ENCODE results near the gene TTC28. TPM values are rescaled to one million over a fixed set of nuclear protein-coding genes. Genes with fewer than 3 reads are reported as not detected.
"Not testable (repeated sequence)": the region's sequence is repeated elsewhere in the genome, so short reads cannot be mapped to it uniquely, and the experiment has no call there.

The TTC28 gene
- total RNA-seq, 1 experiment from 2014 or later = not detected

DNA sequence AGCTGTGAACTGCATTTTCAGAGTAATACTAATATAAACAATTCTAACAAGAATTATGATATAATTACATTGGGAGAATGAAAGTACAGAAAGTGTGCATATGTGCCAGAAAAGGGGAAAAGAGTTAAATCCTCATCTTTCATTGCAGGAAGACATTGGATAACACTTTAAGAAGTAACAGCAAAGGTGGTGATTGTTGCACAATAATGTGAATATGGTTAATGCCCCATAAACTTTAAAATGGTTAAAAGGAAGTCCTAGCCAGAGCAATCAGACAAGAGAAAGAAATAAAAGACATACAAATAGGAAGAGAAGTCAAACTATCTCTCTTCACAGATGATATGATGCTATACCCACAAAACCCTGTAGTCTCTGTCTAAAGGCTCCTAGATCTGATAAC is 111.5 kb downstream of the TTC28 start:
- Mint-ChIP-seq H3K27me3 (ENCODE audit: insufficient read depth, unreplicated experiment) (peaks cover 20% of the 10 kb centered on the region), H3K9me3 (ENCODE audit: unreplicated experiment) (no peaks in the 10 kb centered on the region), H3K36me3 (ENCODE audit: insufficient read depth, unreplicated experiment) (no peaks in the 10 kb centered on the region), H3K4me1 (ENCODE audit: insufficient read depth, unreplicated experiment) (no peaks in the 10 kb centered on the region), H3K27ac (ENCODE audit: low read depth, unreplicated experiment) (no peak overlapping the region), H3K4me3 (ENCODE audit: unreplicated experiment) (no peak overlapping the region)
- DNase-seq (ENCODE audit: unreplicated experiment) = no peak
- BruUV-seq (replicated peaks) = no TSS peak
- intact Hi-C loops (cut with micrococcal nuclease) = no loop called here
- CTCF ChIA-PET = no interaction called here
- TF ChIP-seq, protein P1, sequence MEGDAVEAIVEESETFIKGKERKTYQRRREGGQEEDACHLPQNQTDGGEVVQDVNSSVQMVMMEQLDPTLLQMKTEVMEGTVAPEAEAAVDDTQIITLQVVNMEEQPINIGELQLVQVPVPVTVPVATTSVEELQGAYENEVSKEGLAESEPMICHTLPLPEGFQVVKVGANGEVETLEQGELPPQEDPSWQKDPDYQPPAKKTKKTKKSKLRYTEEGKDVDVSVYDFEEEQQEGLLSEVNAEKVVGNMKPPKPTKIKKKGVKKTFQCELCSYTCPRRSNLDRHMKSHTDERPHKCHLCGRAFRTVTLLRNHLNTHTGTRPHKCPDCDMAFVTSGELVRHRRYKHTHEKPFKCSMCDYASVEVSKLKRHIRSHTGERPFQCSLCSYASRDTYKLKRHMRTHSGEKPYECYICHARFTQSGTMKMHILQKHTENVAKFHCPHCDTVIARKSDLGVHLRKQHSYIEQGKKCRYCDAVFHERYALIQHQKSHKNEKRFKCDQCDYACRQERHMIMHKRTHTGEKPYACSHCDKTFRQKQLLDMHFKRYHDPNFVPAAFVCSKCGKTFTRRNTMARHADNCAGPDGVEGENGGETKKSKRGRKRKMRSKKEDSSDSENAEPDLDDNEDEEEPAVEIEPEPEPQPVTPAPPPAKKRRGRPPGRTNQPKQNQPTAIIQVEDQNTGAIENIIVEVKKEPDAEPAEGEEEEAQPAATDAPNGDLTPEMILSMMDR (IDR thresholded peaks at IDR 0.05; ENCODE audit: unreplicated experiment) = no peak
- POLR2A ChIA-PET = no interaction called here

DNA sequence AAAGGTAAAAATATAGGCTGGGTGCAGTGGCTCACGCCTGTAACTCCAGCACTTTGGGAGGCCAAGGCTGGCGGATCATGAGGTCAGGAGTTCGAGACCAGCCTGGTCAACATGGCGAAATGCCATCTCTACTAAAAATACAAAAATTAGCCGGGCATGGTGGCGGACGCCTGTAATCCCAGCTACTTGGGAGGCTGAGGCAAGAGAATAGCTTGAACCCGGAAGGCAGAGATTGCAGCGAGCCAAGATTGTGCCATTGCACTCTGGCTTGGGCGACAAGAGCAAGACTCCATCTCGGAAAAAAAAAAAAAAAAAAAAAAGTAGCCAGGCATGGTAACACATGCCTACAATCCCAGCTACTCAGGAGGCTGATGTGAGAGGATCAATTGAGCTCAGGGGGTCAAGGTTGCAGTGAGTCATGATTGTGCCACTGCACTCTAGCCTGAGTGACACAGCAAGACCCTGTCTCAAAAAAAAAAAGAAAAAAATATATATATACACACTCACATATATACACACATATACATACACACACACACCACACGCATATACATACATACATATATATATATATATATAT is 112.6 kb downstream of the TTC28 start:
- intact Hi-C loops (cut with micrococcal nuclease); H3K27ac Mint-ChIP-seq (ENCODE audit: low read depth, unreplicated experiment); H3K9me3 Mint-ChIP-seq (ENCODE audit: unreplicated experiment); CTCF ChIA-PET; BruUV-seq (replicated peaks); H3K36me3 Mint-ChIP-seq (ENCODE audit: insufficient read depth, unreplicated experiment); H3K4me3 Mint-ChIP-seq (ENCODE audit: unreplicated experiment); POLR2A ChIA-PET; DNase-seq (ENCODE audit: unreplicated experiment); H3K4me1 Mint-ChIP-seq (ENCODE audit: insufficient read depth, unreplicated experiment): not testable (repeated sequence)
- H3K27me3 Mint-ChIP-seq (ENCODE audit: insufficient read depth, unreplicated experiment) = peaks cover 20% of the 10 kb centered on the region

DNA sequence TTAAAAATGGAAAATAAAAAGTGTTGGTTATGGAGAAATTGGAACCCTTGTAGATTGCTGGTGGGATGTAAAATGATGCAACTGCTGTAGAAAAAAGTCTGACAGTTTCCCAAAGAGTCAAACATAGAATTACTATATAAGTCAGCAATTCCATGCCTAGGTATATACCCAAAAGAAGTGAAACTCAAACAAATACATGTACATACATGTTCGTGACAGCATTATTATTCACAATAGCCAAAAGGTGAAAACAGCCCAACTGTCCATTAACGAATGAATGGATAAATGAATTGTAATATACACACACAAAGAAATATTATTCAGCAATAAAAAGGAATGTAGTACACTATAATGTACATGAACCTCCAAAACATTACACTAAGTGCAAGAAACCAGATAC is 116.0 kb downstream of the TTC28 start:
- Mint-ChIP-seq H3K4me3 (ENCODE audit: unreplicated experiment) (no peak overlapping the region), H3K9me3 (ENCODE audit: unreplicated experiment) (no peaks in the 10 kb centered on the region), H3K4me1 (ENCODE audit: insufficient read depth, unreplicated experiment) (peaks cover 9% of the 10 kb centered on the region), H3K27me3 (ENCODE audit: insufficient read depth, unreplicated experiment) (peaks cover 3% of the 10 kb centered on the region), H3K36me3 (ENCODE audit: insufficient read depth, unreplicated experiment) (no peaks in the 10 kb centered on the region), H3K27ac (ENCODE audit: low read depth, unreplicated experiment) (no peak overlapping the region)
- ChIA-PET CTCF (no interaction called here), POLR2A (no interaction called here)
- intact Hi-C loops (cut with micrococcal nuclease) = no loop called here
- DNase-seq (ENCODE audit: unreplicated experiment) = peak; percentile 26
- TF ChIP-seq, protein P1 (IDR thresholded peaks at IDR 0.05; ENCODE audit: unreplicated experiment) = no peak
- BruUV-seq (replicated peaks) = no TSS peak

DNA sequence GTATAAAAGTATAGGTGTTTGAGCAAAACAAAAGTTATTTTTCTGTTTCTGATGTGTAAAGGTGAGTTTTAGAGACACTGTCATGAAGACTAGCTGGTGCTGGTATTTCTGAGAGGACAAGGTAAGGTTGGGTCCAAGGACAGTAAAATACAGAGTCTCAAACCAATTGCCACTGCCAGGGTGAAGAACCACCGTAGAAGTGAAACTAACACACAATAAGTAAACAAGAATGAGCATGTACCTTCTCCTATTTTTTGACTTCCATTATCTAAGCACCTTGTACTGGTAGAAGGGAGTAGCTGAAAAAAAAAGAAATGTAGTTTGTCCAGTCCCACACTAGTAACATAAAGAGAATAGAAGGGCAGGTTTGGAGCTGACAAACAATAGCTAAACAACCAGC is 117.3 kb downstream of the TTC28 start:
- H3K4me3 Mint-ChIP-seq (ENCODE audit: unreplicated experiment) = no peak overlapping the region
- TF ChIP-seq, protein P1 (IDR thresholded peaks at IDR 0.05; ENCODE audit: unreplicated experiment) = no peak
- intact Hi-C loops (cut with micrococcal nuclease) = no loop called here
- no peak for DNase-seq (ENCODE audit: unreplicated experiment)
- no peaks in the 10 kb centered on the region for H3K36me3 Mint-ChIP-seq (ENCODE audit: insufficient read depth, unreplicated experiment)
- peaks cover 7% of the 10 kb centered on the region for H3K27me3 Mint-ChIP-seq (ENCODE audit: insufficient read depth, unreplicated experiment)
- no peak overlapping the region for H3K27ac Mint-ChIP-seq (ENCODE audit: low read depth, unreplicated experiment)
- ChIA-PET POLR2A (no interaction called here), CTCF (interaction anchor here (0.5 to 0.6 kb wide), 2 partner anchors 135 to 541 kb away, joined by 4 read pairs; no protein-coding TSS in a partner anchor)
- H3K9me3 Mint-ChIP-seq (ENCODE audit: unreplicated experiment) = no peaks in the 10 kb centered on the region
- peaks cover 9% of the 10 kb centered on the region for H3K4me1 Mint-ChIP-seq (ENCODE audit: insufficient read depth, unreplicated experiment)
- no TSS peak for BruUV-seq (replicated peaks)

DNA sequence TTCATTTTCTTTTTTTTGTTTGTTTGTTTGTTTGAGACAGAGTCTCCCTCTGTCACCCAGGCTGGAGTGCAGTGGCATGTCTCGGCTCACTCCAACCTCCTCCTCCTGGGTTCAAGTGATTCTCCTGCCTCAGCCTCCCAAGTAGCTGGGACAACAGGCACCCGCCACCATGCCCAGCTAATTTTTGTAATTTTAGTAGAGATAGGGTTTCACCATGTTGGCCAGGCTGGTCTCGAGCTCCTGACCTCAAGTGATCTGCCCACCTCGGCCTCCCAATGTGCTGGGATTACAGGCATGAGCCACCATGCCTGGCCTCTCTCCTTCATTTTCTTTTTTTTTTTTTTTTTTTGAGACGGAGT is 118.9 kb downstream of the TTC28 start:
- CTCF ChIA-PET; BruUV-seq (replicated peaks); H3K4me1 Mint-ChIP-seq (ENCODE audit: insufficient read depth, unreplicated experiment); DNase-seq (ENCODE audit: unreplicated experiment); H3K9me3 Mint-ChIP-seq (ENCODE audit: unreplicated experiment); H3K36me3 Mint-ChIP-seq (ENCODE audit: insufficient read depth, unreplicated experiment); H3K4me3 Mint-ChIP-seq (ENCODE audit: unreplicated experiment); POLR2A ChIA-PET; H3K27ac Mint-ChIP-seq (ENCODE audit: low read depth, unreplicated experiment); intact Hi-C loops (cut with micrococcal nuclease): not testable (repeated sequence)
- H3K27me3 Mint-ChIP-seq (ENCODE audit: insufficient read depth, unreplicated experiment) = peaks cover 15% of the 10 kb centered on the region
